CD1c-positive myeloid dendritic cell (primary cell): Measurements from ENCODE around the gene NACA.
"Not testable (repeated sequence)": the region's sequence is repeated elsewhere in the genome, so short reads cannot be mapped to it uniquely, and the experiment has no call there.

Experiments
- DNase-seq: peaks from one replicate; pipeline ENCODE4 v3.0.0-alpha.2; 2016; ENCODE audit errors: extremely low spot score

Gene NACA

GRCh38 chr12:56724972-56725722 lies at the start of gene NACA:
TSS of gene NACA (minus strand) at chr12:56725299. CDS start at chr12:56724521, 778 bp downstream.
- DNase-seq = peak; percentile 99

- DNase-seq = no peak
Observed at GRCh38 chr12:56773113-56773512, 48.0 kb upstream of the NACA start.

GRCh38 chr12:56772625-56773024 lies 47.5 kb upstream of the NACA start:
- DNase-seq = no peak

GRCh38 chr12:56769868-56770267 lies 44.8 kb upstream of the NACA start:
- DNase-seq = no peak

- DNase-seq = no peak
Observed at GRCh38 chr12:56768424-56768823, 43.3 kb upstream of the NACA start.

GRCh38 chr12:56766535-56766934 lies 41.4 kb upstream of the NACA start:
- peak; percentile 89 for DNase-seq

- no peak for DNase-seq
Observed at GRCh38 chr12:56763753-56764657, 38.9 kb upstream of the NACA start.

- no peak for DNase-seq
Observed at GRCh38 chr12:56761812-56762211, 36.7 kb upstream of the NACA start.

- DNase-seq = no peak
Observed at GRCh38 chr12:56760460-56760859, 35.4 kb upstream of the NACA start.

- no peak for DNase-seq
Observed at GRCh38 chr12:56759263-56759908, 34.3 kb upstream of the NACA start.

- no peak for DNase-seq
Observed at GRCh38 chr12:56758728-56759262, 33.7 kb upstream of the NACA start.

GRCh38 chr12:56757971-56758370 lies 32.9 kb upstream of the NACA start:
- DNase-seq = not testable (repeated sequence)

GRCh38 chr12:56753566-56753965 lies 28.5 kb upstream of the NACA start:
- DNase-seq = no peak

- DNase-seq = peak; percentile 94
Observed at GRCh38 chr12:56751712-56752598, 26.9 kb upstream of the NACA start, which contains the start of gene PRIM1. TSS of gene PRIM1 (minus strand) at chr12:56752323. CDS start at chr12:56752298, 25 bp downstream.

- DNase-seq = peak; percentile 47
Observed at GRCh38 chr12:56750596-56750995, 25.5 kb upstream of the NACA start.

GRCh38 chr12:56749853-56750252 lies 24.8 kb upstream of the NACA start:
- no peak for DNase-seq

GRCh38 chr12:56749359-56749758 lies 24.3 kb upstream of the NACA start:
- peak; percentile 57 for DNase-seq

- DNase-seq = no peak
Observed at GRCh38 chr12:56728139-56728861, 3.2 kb upstream of the NACA start.

- not testable (repeated sequence) for DNase-seq
Observed at GRCh38 chr12:56726196-56726675, 1.1 kb upstream of the NACA start.

- DNase-seq = no peak
Observed at GRCh38 chr12:56725723-56726102, 614 bp upstream of the NACA start.
